GM23248 (cell line): ENCODE measurements around the gene C10orf88. TPM values are rescaled to one million over a fixed set of nuclear protein-coding genes. Genes with fewer than 3 reads are reported as not detected.

Source experiments
- DNase-seq: peaks from one replicate; pipeline ENCODE4 v3.0.0-alpha.2; 2015
- H2AFZ ChIP-seq: fragments of 200-600 bp; sonication (generic); 2 replicates; pipeline ENCODE4 v1.6.1; 2016; ENCODE audit warnings: antibody characterized with exemption
- H3F3A ChIP-seq: fragments of 200-600 bp; sonication (generic); 2 replicates; pipeline ENCODE4 v1.6.1; 2016; ENCODE audit warnings: mild to moderate bottlenecking, antibody characterized with exemption, mixed run types; ENCODE audit not compliant: insufficient read depth
- H3K27ac ChIP-seq: fragments of 200-600 bp; sonication (generic); 2 replicates; pipeline ENCODE4 v1.5.1; 2016; ENCODE audit warnings: mild to moderate bottlenecking
- H3K27me3 ChIP-seq: fragments of 200-600 bp; sonication (generic); replicated peaks from 2 replicates; pipeline ENCODE4 v1.6.1; 2016; ENCODE audit warnings: mild to moderate bottlenecking; ENCODE audit not compliant: insufficient read depth
- H3K36me3 ChIP-seq: fragments of 200-600 bp; sonication (generic); 2 replicates; pipeline ENCODE4 v1.6.1; 2016; ENCODE audit warnings: low read depth, mild to moderate bottlenecking
- H3K4me1 ChIP-seq: fragments of 200-600 bp; sonication (generic); 2 replicates; pipeline ENCODE4 v1.6.1; 2016; ENCODE audit warnings: mild to moderate bottlenecking; ENCODE audit not compliant: insufficient read depth
- H3K4me2 ChIP-seq: fragments of 200-600 bp; sonication (generic); one replicate; pipeline ENCODE4 v1.6.1; 2016; ENCODE audit warnings: mild to moderate bottlenecking; ENCODE audit not compliant: unreplicated experiment
- H3K4me3 ChIP-seq: fragments of 200-600 bp; sonication (generic); 2 replicates; pipeline ENCODE4 v1.5.1; 2016; ENCODE audit warnings: mild to moderate bottlenecking
- H3K79me2 ChIP-seq: fragments of 200-600 bp; sonication (generic); 2 replicates; pipeline ENCODE4 v1.6.1; 2016; ENCODE audit warnings: mild to moderate bottlenecking; ENCODE audit not compliant: insufficient read depth
- H3K9ac ChIP-seq: fragments of 200-600 bp; sonication (generic); 2 replicates; pipeline ENCODE4 v1.6.1; 2016; ENCODE audit warnings: mild to moderate bottlenecking
- H3K9me2 ChIP-seq: fragments of 200-600 bp; sonication (generic); 2 replicates; pipeline ENCODE4 v1.6.1; 2016; ENCODE audit warnings: mixed run types, mild to moderate bottlenecking, moderate library complexity; ENCODE audit not compliant: insufficient read depth
- H3K9me3 ChIP-seq: fragments of 200-600 bp; sonication (generic); one replicate; pipeline ENCODE4 v1.6.1; 2017; ENCODE audit warnings: low read depth
- H4K20me1 ChIP-seq: fragments of 200-600 bp; sonication (generic); 2 replicates; pipeline ENCODE4 v1.6.0; 2016; ENCODE audit not compliant: insufficient read depth
- EZH2 ChIP-seq: fragments of 200-600 bp; sonication (generic); IDR thresholded peaks from 2 replicates; pipeline ENCODE4 v1.6.1; 2018; ENCODE audit warnings: antibody characterized with exemption, mild to moderate bottlenecking; ENCODE audit not compliant: insufficient read depth, poor library complexity, severe bottlenecking
- EZH2phosphoT487 ChIP-seq: fragments of 200-600 bp; sonication (generic); IDR thresholded peaks from 2 replicates; pipeline ENCODE4 v1.6.1; 2018; ENCODE audit warnings: antibody characterized with exemption, moderate library complexity, mild to moderate bottlenecking, low read depth; ENCODE audit not compliant: insufficient read depth
- WGBS, 2 experiments: methylation state at CpG; one replicate each; pipeline ENCODE4 v1.1.6; 2015 to 2017; ENCODE audit warnings: low lambda C conversion rate in 2 of 2, low coverage in 1 of 2; ENCODE audit errors: missing lambda C conversion rate in 2 of 2; 5-methylcytosine and 5-hydroxymethylcytosine counted together
- in situ Hi-C: fragments of 300-500 bp; cut with MboI; formaldehyde crosslinking; loops from 2 replicates; pipeline ENCODE4 v1.15.0; 2020
- polyA plus RNA-seq: library from polyadenylated mRNA; unstranded; fragments of >200 nt; fragmentation: Nextera tagmentation; extraction: Ambion mirVana; gene quantifications from 2 replicates; pipeline ENCODE4 v1.2.1, GENCODE V29; 2016
- total RNA-seq: library from RNA; depleted of rRNA; stranded (reverse); fragments of >200 nt; shearing (Covaris generic); gene quantifications from 2 replicates; pipeline ENCODE4 v1.2.3, GENCODE V29; 2014; rRNA removed

Gene C10orf88
- total RNA-seq (8.8 and 15.0 TPM in 2 replicates), polyA plus RNA-seq (12.0 and 12.5 TPM in 2 replicates)

- H3K4me3 ChIP-seq: peak within 1 kb of the TSS; percentile 86
- no peaks in the 10 kb centered on the region for H3K9me3 ChIP-seq
- in situ Hi-C loops: no loop called here
- no peaks in the 10 kb centered on the region for H3F3A ChIP-seq
- H3K79me2 ChIP-seq: peaks cover 37% of the 10 kb centered on the region
- no peak within 1 kb of the TSS for H3K27ac ChIP-seq
- peaks cover 3% of the 10 kb centered on the region; the same call in 1 of the 2 replicates for H3K36me3 ChIP-seq
- no peaks in the 10 kb centered on the region for H3K27me3 ChIP-seq
- H3K4me2 ChIP-seq: peak within 1 kb of the TSS; percentile 90
- DNase-seq: peak; percentile 98
- peak within 1 kb of the TSS; percentile 90 for H2AFZ ChIP-seq
- H3K4me1 ChIP-seq: peaks cover 20% of the 10 kb centered on the region
- H3K9ac ChIP-seq: peak within 1 kb of the TSS; percentile 81
- WGBS, 2 experiments: 6 to 9% methylated on average over 52 to 76 of the region's 77 CpGs
- no peaks in the 10 kb centered on the region for H4K20me1 ChIP-seq
- no peak for TF ChIP-seq EZH2phosphoT487
- TF ChIP-seq EZH2: no peak
- H3K9me2 ChIP-seq: no peaks in the 10 kb centered on the region
Observed at GRCh38 chr10:122953902-122954730, at the start of gene C10orf88. Gene C10orf88, minus strand, starts transcription at chr10:122954227. Its CDS starts 49 bp downstream, at chr10:122954178.

GRCh38 chr10:123001370-123001769 lies 47.3 kb upstream of the C10orf88 start:
- Histone ChIP-seq H2AFZ (no peak overlapping the region), H3K4me3 (no peak overlapping the region), H3K4me1 (no peaks in the 10 kb centered on the region), H3K9me3 (no peaks in the 10 kb centered on the region), H3K27ac (no peak overlapping the region), H3K9me2 (no peaks in the 10 kb centered on the region), H3K27me3 (no peaks in the 10 kb centered on the region), H3K9ac (no peak overlapping the region), H4K20me1 (0 out of 2 replicates have a peak, but pooled peaks cover 4% of the 10 kb centered on the region), H3K36me3 (no peaks in the 10 kb centered on the region; the same call in 1 of the 2 replicates), H3K4me2 (no peak overlapping the region), H3F3A (no peaks in the 10 kb centered on the region), H3K79me2 (peaks cover 99% of the 10 kb centered on the region)
- TF ChIP-seq EZH2 (no peak), EZH2phosphoT487 (no peak)
- WGBS, 2 experiments: 92 to 100% methylated on average over 2 of the region's 2 CpGs
- in situ Hi-C loops: no loop called here
- no peak for DNase-seq

DNA sequence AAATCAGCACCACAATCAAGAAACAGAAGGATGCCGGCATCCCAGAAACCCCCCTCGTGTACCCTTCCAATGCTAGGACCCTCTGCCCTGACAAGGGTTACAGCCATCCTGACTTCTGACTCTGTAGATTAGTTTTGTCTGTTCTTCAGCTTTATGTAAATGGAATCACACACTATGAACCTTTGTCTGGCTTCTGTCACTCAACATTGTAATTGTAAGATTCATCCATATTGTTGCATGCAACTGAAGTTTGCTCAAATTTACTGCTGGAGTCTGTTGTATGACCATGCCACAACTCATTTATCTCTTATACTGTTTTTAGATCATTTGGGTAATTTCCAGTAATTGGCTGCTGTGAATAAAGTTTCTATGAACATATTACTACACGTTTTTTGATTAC lies 46.1 kb upstream of the C10orf88 start:
- no peaks in the 10 kb centered on the region for H3K9me3 ChIP-seq
- H3K9me2 ChIP-seq: no peaks in the 10 kb centered on the region
- H3K4me2 ChIP-seq: no peak overlapping the region
- H3K4me1 ChIP-seq: no peaks in the 10 kb centered on the region
- no peaks in the 10 kb centered on the region for H3K27me3 ChIP-seq
- in situ Hi-C loops: no loop called here
- H2AFZ ChIP-seq: no peak overlapping the region
- H3K79me2 ChIP-seq: peaks cover 93% of the 10 kb centered on the region
- H3K27ac ChIP-seq: no peak overlapping the region
- no peak for TF ChIP-seq EZH2phosphoT487
- TF ChIP-seq EZH2: no peak
- WGBS, 2 experiments: 89 to 92% methylated on average over 3 of the region's 3 CpGs
- no peak overlapping the region for H3K4me3 ChIP-seq
- H4K20me1 ChIP-seq: no peaks in the 10 kb centered on the region
- H3K9ac ChIP-seq: no peak overlapping the region
- H3F3A ChIP-seq: no peaks in the 10 kb centered on the region
- no peak for DNase-seq
- no peaks in the 10 kb centered on the region; the same call in none of the 2 replicates for H3K36me3 ChIP-seq

DNA sequence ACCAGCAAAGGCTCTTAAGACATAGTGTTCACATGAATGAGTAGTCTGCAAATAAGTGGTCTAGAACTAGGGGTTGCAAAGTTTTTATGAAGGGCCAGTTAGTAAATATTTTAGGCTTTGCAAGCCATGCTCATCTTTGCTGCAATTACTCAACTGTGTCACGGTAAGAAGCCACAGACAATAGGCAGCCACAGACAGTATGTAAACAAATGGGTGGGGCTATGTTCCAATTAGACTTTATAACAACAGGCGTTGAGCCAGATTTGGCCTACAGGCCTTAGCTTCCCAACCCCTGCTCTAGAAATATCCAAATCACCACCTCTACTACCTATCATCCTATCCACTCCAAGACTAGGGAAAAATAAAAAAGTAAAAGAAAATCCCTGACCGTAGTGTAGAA lies 45.3 kb upstream of the C10orf88 start:
- Histone ChIP-seq H3K9me2 (no peaks in the 10 kb centered on the region), H3K9me3 (no peaks in the 10 kb centered on the region), H3K36me3 (peaks cover 7% of the 10 kb centered on the region), H3K4me1 (no peaks in the 10 kb centered on the region), H3K79me2 (peaks cover 85% of the 10 kb centered on the region), H4K20me1 (no peaks in the 10 kb centered on the region), H3K9ac (no peak overlapping the region), H2AFZ (no peak overlapping the region), H3F3A (no peaks in the 10 kb centered on the region), H3K27ac (no peak overlapping the region), H3K4me3 (no peak overlapping the region), H3K27me3 (no peaks in the 10 kb centered on the region), H3K4me2 (no peak overlapping the region)
- DNase-seq: no peak
- in situ Hi-C loops: loop anchor here (25.0 kb wide), 1 partner anchor 712 kb away; no protein-coding TSS in a partner anchor
- 98% methylated on average over 3 of the region's 3 CpGs for WGBS, 2 experiments
- no peak for TF ChIP-seq EZH2
